Measurements from ENCODE around the gene FAM180A. TPM values are rescaled to one million over a fixed set of nuclear protein-coding genes. Genes with fewer than 3 reads are reported as not detected.

The FAM180A gene
- total and polyA plus RNA-seq, 2 of the 8 experiments (the other 6 are each of a cell fraction or from before 2014, with no cell fraction given) = not detected

- FAIRE-seq (no peak), DNase-seq (ENCODE audit: low read depth in 1 of 2, low spot score in 2 of 2) (no peak)
- Histone ChIP-seq H2BK15ac (ENCODE audit: low read length) (no peak overlapping the region), H3K4me1 (replicated peaks in 1 of 4; ENCODE audit: control insufficient read depth in 3 of 4, insufficient read depth in 4 of 4, low read length in 3 of 4) (no peaks in the 10 kb centered on the region; a peak in 1 of 7 replicates), H4K91ac (replicated peaks; ENCODE audit: insufficient read length, low read length) (no peak overlapping the region), H4K5ac (ENCODE audit: insufficient read length, low read depth, low read length) (no peak overlapping the region), H2BK5ac (ENCODE audit: low read depth, low read length) (no peak overlapping the region), H3K9me3 (ENCODE audit: insufficient read depth in 2 of 2, low read depth in 1 of 2, low read length in 1 of 2) (no peaks in the 10 kb centered on the region), H3K9ac (replicated peaks in 1 of 4; ENCODE audit: extremely low read depth in 1 of 4, low read depth in 3 of 4, low read length in 3 of 4) (no peak overlapping the region), H3K79me1 (ENCODE audit: low read depth, low read length) (no peaks in the 10 kb centered on the region), H3K56ac (replicated peaks; ENCODE audit: insufficient read length, low read depth, low read length) (no peak overlapping the region), H3K27me3 (replicated peaks in 1 of 4; ENCODE audit: control insufficient read depth in 3 of 4, extremely low read depth in 1 of 4, insufficient read depth in 3 of 4, low read length in 3 of 4) (no peaks in the 10 kb centered on the region), H2BK20ac (ENCODE audit: low read length) (no peak overlapping the region), H3K4me3 (ENCODE audit: extremely low read depth in 1 of 4, insufficient read depth in 2 of 4, low read depth in 3 of 4, low read length in 4 of 4) (no peak overlapping the region), H2AFZ (ENCODE audit: low read length) (no peak overlapping the region), H3K23me2 (ENCODE audit: low read depth, low read length) (no peaks in the 10 kb centered on the region), H3K14ac (ENCODE audit: insufficient read length) (no peak overlapping the region), H3K4ac (replicated peaks; ENCODE audit: insufficient read length, low read depth, low read length) (no peak overlapping the region), H4K8ac (ENCODE audit: extremely low read depth, insufficient read depth, low read length) (no peak overlapping the region), H3K27ac (ENCODE audit: low read depth, low read length) (no peak overlapping the region), H3K23ac (ENCODE audit: insufficient read length) (no peak overlapping the region), H3K18ac (ENCODE audit: extremely low read depth, low read length) (no peak overlapping the region), H4K20me1 (replicated peaks in 1 of 2; ENCODE audit: control insufficient read depth in 1 of 2, insufficient read depth in 2 of 2, low read length in 2 of 2) (no peaks in the 10 kb centered on the region), H2BK12ac (ENCODE audit: low read depth, low read length) (no peak overlapping the region), H3K4me2 (ENCODE audit: insufficient read depth in 1 of 2, low read depth in 2 of 2, low read length in 2 of 2) (no peak overlapping the region), H2AK5ac (ENCODE audit: low read depth, low read length) (no peak overlapping the region), H3K36me3 (ENCODE audit: control insufficient read depth in 2 of 4, insufficient read depth in 4 of 4, low read length in 3 of 4) (no peaks in the 10 kb centered on the region), H3K79me2 (ENCODE audit: control insufficient read depth in 1 of 2, insufficient read depth in 2 of 2, low read length in 2 of 2) (no peaks in the 10 kb centered on the region), H2BK120ac (replicated peaks; ENCODE audit: low read depth, low read length) (no peak overlapping the region)
- ChIA-PET POLR2A (ENCODE audit: partially characterized antibody) (no interaction called here), CTCF (ENCODE audit: partially characterized antibody) (interaction anchor here (2.5 kb wide), 1 partner anchor 9 kb away, joined by 13 read pairs; no protein-coding TSS in a partner anchor)
- WGBS, 2 experiments (ENCODE audit: extremely low coverage in 1 of 2, insufficient coverage in 1 of 2, insufficient read length in 1 of 2, insufficient replicate concordance in 2 of 2, low coverage in 1 of 2, low lambda C conversion rate in 2 of 2, missing lambda C conversion rate in 1 of 2) = 92% methylated on average over 8 of the region's 9 CpGs; no CpG with 5 or more reads in 1 of the 2 experiments
- no peak for TF ChIP-seq KDM1A (IDR thresholded peaks at IDR 0.05; ENCODE audit: borderline replicate concordance, low read length)
- no peak for TF ChIP-seq CBX8 (IDR thresholded peaks at IDR 0.05; ENCODE audit: borderline replicate concordance, low read depth, low read length)
- no peak for TF ChIP-seq JUND (IDR thresholded peaks at IDR 0.05; ENCODE audit: low read length)
- no peak for TF ChIP-seq BCL11A (IDR thresholded peaks at IDR 0.05; ENCODE audit: low read depth in 2 of 2, low read length in 2 of 2)
- no peak for TF ChIP-seq MAX (IDR thresholded peaks at IDR 0.05)
- TF ChIP-seq EGR1 (IDR thresholded peaks at IDR 0.05; ENCODE audit: borderline replicate concordance, low read depth, low read length) = no peak
- TF ChIP-seq RFX5 (IDR thresholded peaks at IDR 0.05; ENCODE audit: borderline replicate concordance, low read depth, low read length) = no peak
- TF ChIP-seq FOSL1 (IDR thresholded peaks at IDR 0.05; ENCODE audit: insufficient read depth, low read depth, low read length) = no peak
- no peak for TF ChIP-seq SP4 (IDR thresholded peaks at IDR 0.05; ENCODE audit: low read length)
- no peak for TF ChIP-seq CEBPB (IDR thresholded peaks at IDR 0.05; ENCODE audit: low read depth, low read length)
- no peak for TF ChIP-seq GABPA (IDR thresholded peaks at IDR 0.05; ENCODE audit: borderline replicate concordance, insufficient read depth, low read length)
- no peak for TF ChIP-seq TCF12 (IDR thresholded peaks at IDR 0.05; ENCODE audit: low read depth, low read length)
Observed at GRCh38 chr7:135745703-135746312, 2.8 kb downstream of the FAM180A start.
